ENCODE results near the gene CDK17.
"Not testable (repeated sequence)": the region's sequence is repeated elsewhere in the genome, so short reads cannot be mapped to it uniquely, and the experiment has no call there.

Gene CDK17

GRCh38 chr12:96344124-96344695 is 56.0 kb downstream of the CDK17 start:
- no peak for DNase-seq (ENCODE audit: low read depth)
- TF ChIP-seq CTCF (conservative IDR thresholded peaks at IDR 0.05; ENCODE audit: control insufficient read depth, insufficient read depth, low read depth, low read length): no peak
- no peak overlapping the region for H3K4me3 ChIP-seq (ENCODE audit: control insufficient read depth, low read depth, low read length)

DNA sequence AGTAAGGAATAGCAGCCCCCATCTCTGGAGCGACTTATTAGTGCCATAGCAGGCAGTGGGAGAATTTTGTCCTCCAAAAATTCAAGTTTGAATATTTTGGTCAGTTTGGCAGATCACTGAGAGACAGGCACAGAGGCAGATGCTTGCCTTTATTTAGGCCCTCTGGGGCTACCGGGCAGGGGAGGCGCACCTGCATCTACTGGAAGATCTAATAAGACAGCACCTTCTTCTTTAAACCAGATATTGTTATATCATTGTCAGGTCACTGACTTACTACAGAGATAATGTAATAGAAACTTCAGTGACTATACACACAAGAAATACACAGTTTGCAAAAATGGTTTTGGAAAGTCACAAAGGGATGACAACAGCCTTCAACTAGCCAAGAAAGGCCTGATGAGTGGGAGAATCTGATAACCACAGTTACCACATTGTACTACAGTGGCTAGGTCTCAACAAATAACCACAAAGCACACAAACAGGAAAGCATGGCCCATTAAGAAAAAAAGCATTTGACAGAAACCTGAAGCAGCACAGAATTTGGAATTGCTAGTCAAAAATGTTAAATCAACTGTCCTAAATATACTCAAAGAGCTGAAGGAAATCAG is 56.8 kb downstream of the CDK17 start:
- peak; percentile 57 for DNase-seq (ENCODE audit: low read depth)
- H3K4me3 ChIP-seq (ENCODE audit: control insufficient read depth, low read depth, low read length): no peak overlapping the region
- TF ChIP-seq CTCF (conservative IDR thresholded peaks at IDR 0.05; ENCODE audit: control insufficient read depth, insufficient read depth, low read depth, low read length): no peak

GRCh38 chr12:96339666-96340065 is 60.6 kb downstream of the CDK17 start:
- not testable (repeated sequence) for H3K4me3 ChIP-seq (ENCODE audit: control insufficient read depth, low read depth, low read length); DNase-seq (ENCODE audit: low read depth)

DNA sequence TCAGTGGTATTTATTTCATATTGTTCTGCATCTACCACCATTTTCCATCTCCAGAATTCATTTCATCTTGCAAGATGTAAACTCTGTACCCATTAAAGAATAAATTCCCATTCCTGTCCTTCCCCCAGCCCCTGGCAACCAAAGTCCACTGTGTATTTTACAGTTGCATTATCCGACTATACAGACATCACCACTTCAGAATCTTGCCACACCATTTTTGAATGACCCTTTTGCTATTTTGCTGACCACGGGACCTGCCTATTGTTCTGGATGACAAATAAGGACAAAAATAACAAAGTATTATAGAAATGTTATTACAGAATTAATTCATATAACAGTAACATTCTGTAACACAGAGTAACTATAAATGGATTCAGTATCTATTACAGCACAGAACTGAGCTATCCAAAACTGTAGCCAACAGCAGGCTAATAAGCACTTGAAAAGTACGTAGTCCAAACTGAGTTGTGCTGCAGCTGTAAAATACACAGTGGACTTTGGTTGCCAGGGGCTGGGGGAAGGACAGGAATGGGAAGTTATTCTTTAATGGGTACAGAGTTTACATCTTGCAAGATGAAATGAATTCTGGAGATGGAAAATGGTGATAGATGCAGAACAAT is 61.3 kb downstream of the CDK17 start:
- TF ChIP-seq CTCF (conservative IDR thresholded peaks at IDR 0.05; ENCODE audit: control insufficient read depth, insufficient read depth, low read depth, low read length): no peak
- DNase-seq (ENCODE audit: low read depth): no peak
- no peak overlapping the region for H3K4me3 ChIP-seq (ENCODE audit: control insufficient read depth, low read depth, low read length)

DNA sequence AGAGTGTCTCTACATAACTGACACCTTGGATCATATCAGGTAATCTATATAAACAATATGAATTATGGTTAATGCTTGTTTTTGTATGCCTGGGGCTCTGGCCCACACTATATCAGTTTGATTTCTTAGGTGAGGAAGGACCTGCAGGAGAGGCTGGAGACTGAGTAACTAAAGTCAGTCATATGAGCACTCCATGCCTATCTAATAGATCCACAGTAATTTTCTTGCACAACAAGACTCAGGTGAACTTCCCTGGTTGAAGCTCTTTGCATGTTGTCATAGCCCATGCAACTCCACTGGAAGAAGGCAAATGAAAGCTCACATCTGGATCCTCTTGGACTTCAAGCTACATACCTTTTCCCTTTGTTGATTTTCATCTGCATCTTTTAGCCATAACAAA is 62.3 kb downstream of the CDK17 start:
- TF ChIP-seq CTCF (conservative IDR thresholded peaks at IDR 0.05; ENCODE audit: control insufficient read depth, insufficient read depth, low read depth, low read length): no peak
- no peak overlapping the region for H3K4me3 ChIP-seq (ENCODE audit: control insufficient read depth, low read depth, low read length)
- DNase-seq (ENCODE audit: low read depth): no peak

GRCh38 chr12:96336489-96336888 is 63.8 kb downstream of the CDK17 start:
- TF ChIP-seq CTCF (conservative IDR thresholded peaks at IDR 0.05; ENCODE audit: control insufficient read depth, insufficient read depth, low read depth, low read length): no peak
- no peak for DNase-seq (ENCODE audit: low read depth)
- no peak overlapping the region for H3K4me3 ChIP-seq (ENCODE audit: control insufficient read depth, low read depth, low read length)

GRCh38 chr12:96335270-96335669 is 65.0 kb downstream of the CDK17 start:
- DNase-seq (ENCODE audit: low read depth): no peak
- TF ChIP-seq CTCF (conservative IDR thresholded peaks at IDR 0.05; ENCODE audit: control insufficient read depth, insufficient read depth, low read depth, low read length): no peak
- no peak overlapping the region for H3K4me3 ChIP-seq (ENCODE audit: control insufficient read depth, low read depth, low read length)
